Smooth muscle cell (in vitro differentiated cells): Measurements from ENCODE around the gene SLC22A7. TPM values are rescaled to one million over a fixed set of nuclear protein-coding genes. Genes with fewer than 3 reads are reported as not detected.

Source experiments
- DNase-seq: peaks from one replicate; lab custom pipeline; 2025; ENCODE audit not compliant: unreplicated experiment; lab: John Stamatoyannopoulos, UW
- H2AFZ ChIP-seq: fragments of 200-600 bp; sonication (generic); 2 replicates; pipeline ENCODE4 v1.6.0; 2016; ENCODE audit warnings: antibody characterized with exemption, low read depth, mild to moderate bottlenecking
- H3F3A ChIP-seq: fragments of 200-600 bp; sonication (generic); 2 replicates; pipeline ENCODE4 v1.6.0; 2017; ENCODE audit warnings: antibody characterized with exemption, low read depth
- H3K27ac ChIP-seq: fragments of 200-600 bp; sonication (generic); 2 replicates; pipeline ENCODE4 v1.5.1; 2016; ENCODE audit warnings: low read depth, mild to moderate bottlenecking
- H3K27me3 ChIP-seq: fragments of 200-600 bp; sonication (generic); 2 replicates; pipeline ENCODE4 v1.6.1; 2016; ENCODE audit warnings: low read depth, mild to moderate bottlenecking
- H3K36me3 ChIP-seq: fragments of 200-600 bp; sonication (generic); 2 replicates; pipeline ENCODE4 v1.5.1; 2016; ENCODE audit warnings: low read depth
- H3K4me1 ChIP-seq: fragments of 200-600 bp; sonication (generic); 2 replicates; pipeline ENCODE4 v1.5.1; 2016; ENCODE audit warnings: low read depth
- H3K4me2 ChIP-seq: fragments of 200-600 bp; sonication (generic); 2 replicates; pipeline ENCODE4 v1.6.0; 2016; ENCODE audit warnings: mild to moderate bottlenecking
- H3K4me3 ChIP-seq: fragments of 200-600 bp; sonication (generic); 2 replicates; pipeline ENCODE4 v1.5.1; 2016; ENCODE audit warnings: mild to moderate bottlenecking
- H3K79me2 ChIP-seq: fragments of 200-600 bp; sonication (generic); 2 replicates; pipeline ENCODE4 v1.6.0; 2016; ENCODE audit warnings: low read depth, mild to moderate bottlenecking
- H3K9ac ChIP-seq: fragments of 200-600 bp; sonication (generic); 2 replicates; pipeline ENCODE4 v1.6.0; 2016; ENCODE audit warnings: low read depth
- H3K9me3 ChIP-seq: fragments of 200-600 bp; sonication (generic); replicated peaks from 2 replicates; pipeline ENCODE4 v1.5.1; 2016; ENCODE audit warnings: low read depth
- H4K20me1 ChIP-seq: fragments of 200-600 bp; sonication (generic); 2 replicates; pipeline ENCODE4 v1.6.0; 2016; ENCODE audit warnings: low read depth
- CTCF ChIP-seq: fragments of 200-600 bp; sonication (generic); IDR thresholded peaks from 2 replicates; pipeline ENCODE4 v1.5.1; 2017; ENCODE audit warnings: borderline replicate concordance, mild to moderate bottlenecking, antibody characterized with exemption; ENCODE audit not compliant: insufficient read depth, poor library complexity, severe bottlenecking
- WGBS: methylation state at CpG from one replicate; pipeline ENCODE4 v1.1.7; 2016; ENCODE audit warnings: low lambda C conversion rate; 5-methylcytosine and 5-hydroxymethylcytosine counted together
- polyA plus RNA-seq: library from polyadenylated mRNA; unstranded; fragments of >200 nt; fragmentation: Nextera tagmentation; extraction: Ambion mirVana; gene quantifications from 2 replicates; pipeline ENCODE4 v1.2.1, GENCODE V29; 2016
- total RNA-seq: library from RNA; depleted of rRNA; stranded (reverse); fragments of >200 nt; gene quantifications from 2 replicates; pipeline ENCODE4 v1.2.3, GENCODE V29; 2014

SLC22A7 gene
- total and polyA plus RNA-seq, 2 experiments from 2014 or later, result not detected

GRCh38 chr6:43255408-43256054 lies 42.5 kb upstream of the SLC22A7 start:
- Histone ChIP-seq H3K9ac (no peak overlapping the region), H3K4me2 (no peak overlapping the region), H3F3A (no peaks in the 10 kb centered on the region), H2AFZ (no peak overlapping the region), H3K27ac (no peak overlapping the region), H3K9me3 (no peaks in the 10 kb centered on the region), H4K20me1 (no peaks in the 10 kb centered on the region), H3K79me2 (no peaks in the 10 kb centered on the region), H3K4me3 (no peak overlapping the region), H3K36me3 (no peaks in the 10 kb centered on the region), H3K4me1 (no peaks in the 10 kb centered on the region), H3K27me3 (peaks cover 12% of the 10 kb centered on the region)
- WGBS, result 85% methylated on average over 11 of the region's 11 CpGs
- DNase-seq, result no peak
- no peak for TF ChIP-seq CTCF

DNA sequence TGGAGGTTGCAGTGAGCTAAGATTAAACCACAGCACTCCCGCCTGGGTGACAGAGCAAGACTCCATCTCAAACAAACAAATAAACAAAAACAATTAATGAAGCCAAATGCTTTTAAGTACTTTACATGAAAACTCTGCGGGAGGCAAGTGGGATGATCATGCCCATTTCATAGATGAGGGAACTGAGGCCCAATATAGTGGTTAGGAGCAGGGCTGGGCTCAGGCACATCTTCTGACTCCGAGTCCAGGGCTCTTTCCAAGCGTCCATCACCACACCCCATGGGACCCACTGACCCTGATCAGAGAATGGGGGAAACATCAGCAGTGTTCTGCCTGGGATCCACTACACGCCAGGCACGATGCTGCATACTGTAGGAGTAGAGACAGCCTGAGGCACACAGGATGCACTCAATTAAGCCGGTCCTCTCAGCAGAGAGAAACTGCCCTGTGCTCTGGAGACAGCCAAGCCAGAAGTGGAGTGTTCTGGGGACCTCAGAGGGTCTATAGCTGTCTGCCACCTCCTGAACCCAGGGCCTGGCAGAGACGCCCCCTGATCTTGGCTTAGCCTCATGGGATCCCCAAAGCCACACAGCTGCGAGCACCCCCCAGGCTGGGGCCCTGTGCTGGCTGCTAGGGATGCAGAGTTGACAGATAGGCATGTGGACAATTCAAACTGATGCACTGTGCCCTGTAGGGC lies 41.2 kb upstream of the SLC22A7 start:
- no peaks in the 10 kb centered on the region for H3K4me1 ChIP-seq
- TF ChIP-seq CTCF, result no peak
- H3K9me3 ChIP-seq, result no peaks in the 10 kb centered on the region
- no peaks in the 10 kb centered on the region for H3K79me2 ChIP-seq
- H3F3A ChIP-seq, result no peaks in the 10 kb centered on the region
- H3K9ac ChIP-seq, result no peak overlapping the region
- no peaks in the 10 kb centered on the region for H4K20me1 ChIP-seq
- H3K27ac ChIP-seq, result no peak overlapping the region
- WGBS, result 84% methylated on average over 9 of the region's 9 CpGs
- no peak for DNase-seq
- no peaks in the 10 kb centered on the region for H3K27me3 ChIP-seq
- H3K36me3 ChIP-seq, result no peaks in the 10 kb centered on the region
- H3K4me3 ChIP-seq, result no peak overlapping the region
- no peak overlapping the region for H3K4me2 ChIP-seq
- no peak overlapping the region for H2AFZ ChIP-seq

GRCh38 chr6:43257367-43258145 lies 40.5 kb upstream of the SLC22A7 start:
- Histone ChIP-seq H3K27me3 (no peaks in the 10 kb centered on the region), H3K4me3 (no peak overlapping the region), H3K9ac (no peak overlapping the region), H3K27ac (no peak overlapping the region), H3K4me1 (no peaks in the 10 kb centered on the region), H3F3A (no peaks in the 10 kb centered on the region), H3K4me2 (no peak overlapping the region), H2AFZ (no peak overlapping the region), H3K36me3 (no peaks in the 10 kb centered on the region), H3K9me3 (no peaks in the 10 kb centered on the region), H4K20me1 (no peaks in the 10 kb centered on the region), H3K79me2 (no peaks in the 10 kb centered on the region)
- no peak for DNase-seq
- TF ChIP-seq CTCF, result no peak
- 86% methylated on average over 12 of the region's 12 CpGs for WGBS
